Activated CD4-positive, alpha-beta T cell treated with anti-CD3 and anti-CD28 coated beads, Interleukin-2, amount 50 U/mL, for 1 hour (primary cell): ENCODE data around the gene MAML3.

Experiments used
- DNase-seq: peaks from one replicate; pipeline ENCODE4 v3.0.0-alpha.2; 2020

Gene MAML3

DNA sequence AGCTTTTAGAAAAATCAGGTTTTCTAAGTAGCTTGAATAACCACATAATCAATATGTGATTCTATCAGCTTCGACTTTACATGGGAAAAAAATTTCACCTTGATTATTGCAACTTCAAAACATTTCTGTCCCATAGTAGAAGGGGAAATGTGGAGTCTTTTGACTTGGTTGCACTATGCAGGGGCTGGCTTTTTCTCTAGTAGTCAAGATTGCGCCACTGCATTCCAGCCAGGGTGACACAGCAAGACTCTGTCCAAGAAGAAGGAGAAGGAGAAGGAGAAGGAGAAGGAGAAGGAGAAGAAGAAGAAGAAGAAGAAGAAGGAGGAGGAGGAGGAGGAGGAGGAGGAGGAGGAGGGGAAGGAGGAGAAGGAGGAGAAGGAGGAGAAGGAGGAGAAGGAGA is 84.9 kb downstream of the MAML3 start:
- no peak for DNase-seq

DNA sequence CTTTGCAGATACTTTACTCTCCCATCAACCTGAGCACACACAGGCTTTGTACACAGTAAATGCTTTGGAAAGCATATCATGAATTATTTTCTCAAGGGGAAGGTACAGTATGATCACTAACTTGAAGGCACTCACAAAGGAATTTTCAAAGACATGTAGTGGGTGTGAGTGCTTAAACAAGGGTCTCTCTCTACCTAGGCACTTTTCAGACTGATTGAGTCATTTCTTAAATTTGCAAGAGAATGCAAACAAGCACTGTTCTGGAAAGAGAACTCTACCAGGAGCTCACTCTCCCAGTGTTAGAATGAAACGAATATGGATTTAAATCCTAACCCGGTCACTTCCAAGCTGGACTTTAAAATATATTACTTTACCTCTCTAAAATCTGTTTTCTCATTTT is 85.7 kb downstream of the MAML3 start:
- DNase-seq: no peak

DNA sequence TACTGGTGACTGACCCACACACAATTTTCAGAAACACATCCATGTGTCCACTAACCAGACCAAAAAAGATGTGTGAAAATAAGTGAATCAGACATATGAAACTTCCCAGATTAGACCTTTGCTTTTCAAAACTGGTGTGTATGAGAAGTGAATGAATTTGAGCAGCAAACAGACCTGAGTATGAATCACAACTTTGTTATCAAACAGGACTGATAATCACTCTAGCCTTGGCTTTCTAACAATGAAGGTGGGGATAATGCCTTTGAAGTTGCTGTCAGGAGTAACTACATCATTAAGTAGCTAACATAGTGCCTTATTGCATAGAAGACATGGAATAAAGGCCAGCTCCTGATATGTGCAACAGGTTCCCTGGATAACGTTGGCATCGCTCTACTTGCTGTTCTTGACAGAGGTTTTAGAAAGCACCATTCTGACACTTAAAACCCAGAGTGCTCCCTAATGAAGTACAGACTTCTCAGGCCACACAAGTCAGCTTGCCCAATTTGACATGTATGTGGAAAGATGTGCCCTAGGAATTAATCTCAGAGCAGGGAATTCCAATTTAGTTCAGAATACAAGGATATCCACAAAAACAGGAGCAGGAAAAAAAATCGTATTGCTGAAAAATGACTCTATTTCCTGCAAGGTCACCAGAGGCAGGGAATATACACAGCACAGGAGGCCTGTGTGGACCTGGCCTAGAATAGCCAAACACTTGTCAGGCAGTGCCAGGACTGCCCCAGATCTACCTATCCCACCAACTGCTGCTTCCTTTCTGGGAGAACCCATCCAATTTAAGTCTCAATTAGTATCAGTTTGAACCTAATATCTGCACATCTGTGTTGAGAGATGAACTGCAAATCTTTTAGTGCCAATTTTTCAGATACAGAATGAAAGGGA is 87.7 kb downstream of the MAML3 start:
- DNase-seq: no peak

DNA sequence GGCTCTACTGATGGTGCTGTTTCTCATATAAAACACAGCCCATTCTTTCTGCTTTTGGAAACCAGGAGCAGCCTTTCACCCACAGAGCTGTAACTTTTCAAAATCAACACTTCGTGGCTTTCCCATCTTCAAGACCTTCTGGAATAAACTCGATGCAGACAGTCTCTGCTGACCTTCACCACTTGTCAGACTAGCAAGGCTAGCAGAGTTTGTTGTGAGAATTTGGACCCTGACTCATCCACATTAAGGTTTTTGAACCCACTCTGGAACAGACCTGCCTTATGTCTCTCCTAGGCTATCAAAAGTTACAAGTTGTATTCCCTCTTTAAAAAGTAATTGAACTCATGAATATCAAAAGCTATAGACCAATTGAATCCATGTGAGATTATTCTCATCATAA is 88.6 kb downstream of the MAML3 start:
- DNase-seq: no peak

DNA sequence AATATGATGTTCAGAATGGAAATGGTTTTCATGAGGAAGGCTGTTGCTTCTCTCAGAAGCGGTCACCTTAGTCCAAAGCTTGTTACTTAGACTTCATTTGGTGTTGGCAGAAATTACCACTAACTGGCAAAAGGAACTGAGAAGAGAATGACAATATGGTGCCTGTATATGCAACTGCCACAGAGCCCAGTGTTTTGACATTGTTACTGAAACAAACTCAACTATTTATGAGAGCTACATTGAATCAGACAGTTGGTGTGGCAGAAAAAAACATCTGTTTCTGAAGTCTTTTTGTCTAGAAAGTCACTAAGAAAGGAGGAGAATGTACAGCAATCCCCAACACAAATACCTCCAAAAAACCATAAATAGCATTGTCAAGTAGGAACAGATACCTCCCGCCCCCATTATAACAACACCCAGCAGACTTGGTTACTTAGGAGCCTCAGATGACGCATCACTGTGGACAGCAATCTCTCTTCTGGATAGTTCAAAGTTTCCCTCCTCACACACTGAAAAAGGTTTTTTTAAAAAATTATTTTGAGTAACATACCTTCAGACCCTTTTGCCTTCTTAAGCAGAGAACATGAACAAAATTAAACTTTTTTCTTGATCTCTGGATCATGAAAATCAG is 92.2 kb downstream of the MAML3 start:
- DNase-seq: no peak

DNA sequence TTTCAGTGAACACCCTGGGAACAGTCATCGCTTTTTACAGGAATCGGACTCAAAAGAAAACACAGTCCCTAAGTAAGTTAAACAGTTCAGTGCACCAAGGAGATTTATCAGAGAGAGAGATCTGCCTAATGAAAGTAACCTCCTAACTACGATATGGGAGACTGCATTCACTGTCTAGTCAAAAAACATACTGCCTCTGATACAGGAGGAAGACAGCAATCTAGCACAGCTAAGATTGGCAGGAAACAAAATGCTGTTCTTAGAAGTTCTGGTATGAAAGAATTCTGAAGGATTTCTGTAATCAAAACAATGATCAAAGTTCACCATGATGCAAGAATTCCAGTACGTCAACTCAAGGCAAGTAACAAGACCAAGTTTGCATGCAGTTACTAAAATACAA is 92.8 kb downstream of the MAML3 start:
- DNase-seq: no peak

DNA sequence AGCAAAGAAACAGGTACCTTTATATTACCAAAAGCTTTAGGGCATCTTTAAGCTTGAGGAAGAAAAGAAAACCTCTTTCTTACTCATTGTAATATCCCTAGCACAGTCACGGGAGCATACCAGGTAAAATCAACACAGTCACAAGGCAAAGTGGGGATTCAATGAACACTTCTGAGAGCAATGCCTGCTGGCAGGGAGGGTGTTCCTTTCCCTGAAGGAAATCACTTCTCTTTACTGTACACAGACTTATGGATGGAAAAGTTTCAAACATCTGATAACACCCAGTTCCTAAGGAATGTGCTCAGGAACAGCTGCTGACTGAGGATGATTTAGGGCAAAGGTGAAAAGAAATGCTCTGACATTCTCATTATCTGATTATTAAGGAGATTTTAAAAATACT is 94.8 kb downstream of the MAML3 start:
- DNase-seq: no peak

DNA sequence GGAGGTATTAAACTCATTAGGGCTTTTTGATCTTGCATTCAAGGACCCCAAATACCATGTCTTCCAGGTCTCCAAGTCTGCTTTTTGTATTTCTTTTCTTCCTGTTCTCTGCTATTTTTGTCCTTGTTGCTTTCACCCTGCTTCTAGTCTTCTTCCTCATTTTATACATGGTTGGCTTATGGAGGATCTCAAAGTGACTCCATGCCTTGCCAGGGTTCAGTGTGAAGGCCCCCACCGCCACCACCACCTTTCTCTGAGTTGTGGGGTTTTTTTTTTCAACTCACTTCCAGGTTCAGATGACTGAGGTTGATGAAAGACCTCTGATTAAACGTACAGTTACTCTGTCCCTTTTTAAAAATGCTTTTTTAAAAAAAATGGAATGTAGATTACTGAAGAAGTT is 96.3 kb downstream of the MAML3 start:
- no peak for DNase-seq

DNA sequence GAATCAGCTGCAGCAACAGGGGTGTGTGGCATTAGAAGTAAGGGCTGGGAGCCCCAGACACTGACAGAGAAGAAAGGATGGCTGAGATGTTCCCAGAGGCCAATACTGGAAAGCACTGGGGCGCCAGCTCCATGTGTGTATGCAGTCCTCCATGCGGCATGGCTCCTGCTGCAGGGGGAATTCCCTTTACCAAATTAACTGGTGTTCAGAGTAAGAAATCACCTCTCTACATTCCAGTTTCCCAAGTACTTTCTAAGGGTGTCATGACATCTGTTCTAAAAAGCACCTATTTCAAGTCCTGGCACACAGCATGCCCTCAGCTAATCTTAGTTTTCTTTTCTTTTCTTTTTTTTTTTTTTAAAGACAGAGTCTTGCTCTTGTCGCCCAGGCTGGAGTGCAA is 98.0 kb downstream of the MAML3 start:
- DNase-seq: no peak

DNA sequence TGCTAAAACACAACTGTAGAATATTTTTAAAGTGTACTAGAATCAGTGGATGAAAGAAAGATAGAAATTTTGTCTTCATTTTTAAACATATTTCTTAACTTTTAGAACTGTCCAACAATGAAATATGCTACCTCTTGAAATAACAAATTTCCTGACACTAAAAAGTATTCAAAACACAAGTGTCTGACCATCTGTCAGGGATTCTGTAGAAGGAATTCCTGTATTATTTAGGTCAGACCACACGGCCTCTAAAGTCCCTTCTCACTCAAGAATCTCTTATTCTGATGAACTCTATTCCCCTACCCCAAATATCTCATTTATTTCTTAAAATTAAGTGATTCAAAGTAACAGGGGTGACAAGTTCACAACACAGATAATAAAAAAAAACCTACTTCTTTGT is 99.1 kb downstream of the MAML3 start:
- no peak for DNase-seq

DNA sequence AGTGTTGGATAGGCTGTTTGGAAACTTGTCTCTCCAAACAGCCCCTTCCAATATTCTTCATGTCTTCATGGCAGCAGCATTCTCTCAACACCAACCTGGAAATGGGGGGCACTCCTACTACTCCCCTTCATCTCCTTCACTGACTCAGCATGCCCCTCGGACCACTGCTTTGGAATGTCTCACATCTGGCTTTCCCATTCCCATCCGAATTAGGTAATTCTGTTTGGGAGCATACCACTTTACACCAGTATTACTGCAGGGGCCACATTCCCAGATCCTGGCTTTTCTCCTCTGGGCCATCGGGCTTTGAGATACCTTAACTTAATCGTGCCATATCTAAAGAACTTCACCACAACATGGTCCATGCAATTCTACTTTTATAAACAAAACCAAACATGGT is 100.8 kb downstream of the MAML3 start:
- no peak for DNase-seq

DNA sequence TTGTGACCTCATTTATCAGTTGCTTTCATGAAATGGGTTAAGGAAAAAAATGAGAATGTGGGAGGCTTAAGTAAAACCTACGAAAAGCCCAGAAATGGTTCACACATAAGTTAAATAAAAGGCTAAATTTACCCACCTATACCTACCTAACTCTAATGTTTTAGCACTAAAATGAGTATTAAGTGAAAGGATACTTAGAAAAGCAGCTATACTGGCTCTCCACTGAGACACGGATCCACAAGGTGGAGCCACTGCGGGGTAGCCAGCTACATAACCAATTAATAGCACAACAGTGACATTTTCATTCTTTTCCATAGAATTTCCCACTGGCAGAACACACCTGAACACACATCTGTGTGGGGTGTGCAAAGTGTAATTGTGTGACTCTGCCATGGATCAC is 101.9 kb downstream of the MAML3 start:
- DNase-seq: peak; percentile 37

DNA sequence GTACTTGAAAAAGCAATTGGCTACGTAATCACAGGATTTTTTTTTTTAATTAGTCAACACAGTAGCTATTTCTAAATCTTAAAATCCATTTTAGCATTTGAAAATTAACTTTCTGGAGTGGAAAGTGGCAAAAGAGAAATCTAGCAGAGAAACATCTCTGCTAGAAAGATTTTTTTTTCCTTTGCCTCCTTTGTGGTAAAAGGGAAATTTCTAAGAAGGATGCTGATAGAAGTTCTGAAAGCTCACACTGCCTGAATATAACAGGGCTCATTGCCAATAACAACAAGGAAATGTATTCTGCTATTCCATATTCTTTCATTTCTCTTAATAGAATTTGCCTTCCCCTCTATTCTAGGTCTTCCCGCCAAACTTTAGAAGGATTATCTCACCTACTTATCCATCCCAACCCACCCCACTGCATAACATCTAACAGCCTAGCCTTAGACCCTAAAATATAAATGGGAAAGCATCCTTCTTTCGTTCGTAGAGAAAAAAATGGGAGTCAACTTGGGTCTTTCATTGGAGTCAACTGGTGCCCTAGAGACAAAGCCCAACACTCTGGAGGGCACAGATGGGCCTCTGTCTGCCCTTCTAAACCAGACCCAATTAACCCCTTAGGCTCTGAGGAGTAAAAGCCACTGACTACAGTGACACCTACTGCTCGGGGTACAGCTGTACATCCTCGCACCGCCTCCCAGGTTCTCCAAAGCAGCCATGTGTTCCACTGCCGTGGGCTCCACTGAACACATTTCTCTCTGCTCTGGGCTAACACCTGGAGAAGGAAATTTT is 103.9 kb downstream of the MAML3 start:
- no peak for DNase-seq

DNA sequence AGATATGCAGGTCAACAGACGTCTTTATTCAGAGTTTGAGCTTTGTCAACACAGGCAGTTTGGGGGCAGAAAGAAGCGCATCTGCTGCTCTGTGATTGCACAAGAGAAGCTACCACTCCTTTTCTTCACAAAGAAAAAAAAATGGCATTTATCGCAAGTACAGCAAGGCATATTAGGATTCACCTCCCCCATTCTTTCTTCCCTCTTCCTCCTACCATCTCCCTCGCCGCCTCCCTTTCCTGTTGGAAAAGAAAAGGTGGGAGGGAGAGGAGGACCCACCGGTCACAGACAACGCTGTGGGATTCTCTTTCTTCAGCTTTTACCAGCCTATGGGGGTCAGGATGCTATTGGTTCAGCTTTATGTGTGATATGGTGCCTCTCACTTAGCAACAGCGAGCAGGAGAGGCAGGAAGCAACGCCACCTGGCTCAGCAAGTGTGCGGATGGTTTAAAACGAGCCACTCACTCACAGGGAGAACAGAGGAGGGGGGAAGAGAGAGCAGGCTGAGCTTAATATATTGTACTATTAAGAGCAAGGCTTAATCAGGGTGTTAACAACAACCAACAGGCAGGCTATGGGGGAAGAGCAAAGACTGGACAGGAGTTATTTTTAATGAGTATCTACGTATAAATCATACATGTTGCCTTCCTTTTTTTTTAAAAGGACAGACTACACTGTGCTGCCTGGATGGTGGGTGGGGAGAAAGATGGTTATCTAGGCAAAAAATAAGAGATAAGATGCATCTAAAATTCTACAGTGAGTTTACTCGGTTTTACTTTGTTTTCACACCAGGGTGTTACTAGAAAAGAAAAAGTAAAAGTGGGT is 104.7 kb downstream of the MAML3 start:
- peak; percentile 39 for DNase-seq

DNA sequence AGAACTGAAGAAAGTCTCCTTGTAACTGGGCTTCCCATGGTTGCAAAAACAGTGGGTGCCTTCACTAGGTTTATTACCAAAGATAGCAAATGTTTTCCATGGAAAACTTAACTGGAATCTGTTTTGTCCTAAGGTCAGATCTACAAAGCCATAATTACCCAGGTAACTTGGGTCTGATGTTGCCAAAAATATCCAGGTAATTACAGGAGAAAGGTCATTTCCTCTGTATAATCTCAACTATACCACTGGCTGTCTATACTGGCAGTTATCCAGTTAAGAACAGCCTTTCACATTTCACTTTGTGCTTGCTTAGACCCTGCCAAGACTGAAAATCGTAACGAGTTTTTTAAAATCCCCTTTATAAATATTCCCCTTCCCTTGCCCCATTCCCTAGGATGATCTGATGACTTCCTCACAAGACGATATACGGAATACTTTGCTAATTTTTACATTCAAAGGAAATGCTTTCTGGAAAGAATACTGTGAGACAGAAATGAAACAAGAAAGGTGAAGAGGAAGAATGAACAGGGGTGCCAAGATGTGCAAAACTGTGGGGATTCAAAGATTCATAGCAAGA is 105.5 kb downstream of the MAML3 start:
- DNase-seq: no peak

DNA sequence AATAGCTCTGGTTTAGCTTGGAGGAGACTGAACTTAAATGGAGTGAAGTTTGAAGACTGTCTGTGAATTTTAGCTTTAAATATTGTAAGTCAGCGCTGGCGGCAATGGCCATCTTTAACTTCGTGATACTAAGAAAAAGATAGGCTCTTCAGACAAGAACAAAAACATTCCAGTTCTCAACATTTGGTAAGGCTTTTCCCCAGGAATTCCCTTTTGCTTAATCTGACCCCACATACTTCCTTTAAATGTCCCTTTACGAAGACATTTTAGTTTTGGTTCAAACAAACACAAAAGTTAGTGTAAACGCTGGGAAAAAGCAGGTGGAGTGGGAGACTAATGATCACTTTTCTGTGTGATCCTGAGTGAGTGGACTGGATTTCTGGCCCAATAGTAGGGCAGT is 106.2 kb downstream of the MAML3 start:
- DNase-seq: no peak

DNA sequence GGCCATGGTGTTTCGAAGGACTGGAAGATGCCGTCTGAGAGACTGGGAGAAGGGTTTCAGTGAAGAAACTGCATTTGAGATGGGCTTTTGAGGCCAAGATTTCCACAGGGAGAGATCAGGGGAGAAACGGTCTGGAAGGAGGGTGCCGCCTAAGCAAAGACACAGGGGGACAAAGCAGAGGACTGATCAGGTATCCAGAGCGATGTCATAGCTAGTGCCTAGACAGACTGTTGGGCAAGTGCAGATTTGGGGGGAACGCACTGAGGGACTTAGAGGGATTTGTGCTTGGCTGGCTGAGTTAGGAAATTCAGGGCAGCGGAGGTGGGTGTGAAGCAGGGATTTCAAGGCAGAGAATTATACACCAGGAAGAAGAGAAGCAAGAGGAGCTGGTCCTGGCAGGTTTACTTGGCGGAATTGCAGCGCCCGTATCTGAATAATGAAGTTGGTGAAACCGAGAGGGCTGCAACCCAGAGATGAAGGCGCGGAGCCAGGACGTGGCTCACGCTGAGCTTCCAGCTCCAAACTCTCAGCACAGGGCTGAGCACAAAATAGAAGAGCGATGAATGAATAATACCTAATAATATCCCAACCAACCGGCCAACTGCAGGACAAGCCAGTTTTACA is 106.9 kb downstream of the MAML3 start:
- no peak for DNase-seq

DNA sequence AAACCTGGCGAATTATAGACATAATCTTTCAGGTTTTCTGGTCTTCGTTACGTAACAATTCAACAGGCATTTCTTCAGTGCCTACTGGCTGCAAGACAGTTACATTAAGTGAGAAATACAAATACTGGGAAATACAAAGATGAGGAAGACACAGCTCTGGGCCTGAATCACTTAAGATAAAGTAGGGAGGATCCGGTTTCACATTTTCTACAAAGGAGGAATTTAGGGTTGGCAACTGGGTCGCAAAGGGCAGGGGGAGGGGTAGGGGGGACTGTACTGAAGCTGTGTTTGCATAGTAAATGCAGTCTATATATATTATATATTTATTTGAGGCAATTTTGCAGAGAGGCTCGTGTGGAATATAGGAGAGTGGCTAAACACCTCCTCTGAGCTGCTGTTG is 107.4 kb downstream of the MAML3 start:
- DNase-seq: no peak

DNA sequence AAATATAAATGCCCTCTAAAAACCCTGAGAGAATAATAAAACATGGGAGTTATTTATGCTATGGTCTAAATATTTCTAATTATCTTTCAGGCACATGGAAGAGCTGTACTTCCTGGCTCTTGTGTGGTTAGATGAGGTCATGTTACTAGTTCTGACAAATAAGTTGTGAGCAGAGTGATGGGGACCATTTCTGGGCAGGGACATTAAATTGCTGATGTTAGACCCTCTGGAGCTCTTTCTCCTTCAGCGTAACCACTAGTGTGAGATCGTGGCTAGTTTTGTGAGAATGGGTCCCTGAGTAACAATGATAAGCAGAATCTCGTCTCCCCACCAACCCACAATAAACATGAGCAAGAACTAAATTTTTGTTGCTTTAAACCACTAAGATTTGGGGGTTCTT is 108.0 kb downstream of the MAML3 start:
- DNase-seq: no peak

DNA sequence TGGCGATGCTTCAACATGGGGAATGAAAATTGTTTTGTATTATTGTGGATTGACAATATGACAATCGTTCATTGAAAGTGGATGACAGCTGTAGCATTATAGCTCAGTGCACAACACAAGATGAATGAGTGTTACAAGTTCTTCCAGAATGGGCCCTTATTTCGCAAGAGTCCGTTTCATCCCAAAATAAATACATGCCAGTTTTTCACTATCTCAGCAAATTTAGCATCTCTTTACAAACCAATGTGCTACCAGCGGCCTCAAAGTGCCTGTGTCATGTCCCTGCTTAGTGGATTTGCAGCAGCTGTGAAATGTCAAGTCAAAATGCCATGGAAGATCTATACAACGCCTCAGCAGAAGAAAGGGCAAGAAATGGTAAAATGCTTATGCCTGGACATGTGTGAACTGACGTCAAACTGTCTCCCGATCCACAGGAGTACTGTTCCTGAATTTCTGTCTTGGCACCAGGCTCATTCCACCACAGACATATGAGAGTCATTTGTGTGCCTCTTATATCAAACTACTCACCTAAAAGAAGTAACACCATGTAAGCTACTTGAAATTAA is 109.6 kb downstream of the MAML3 start:
- no peak for DNase-seq

DNA sequence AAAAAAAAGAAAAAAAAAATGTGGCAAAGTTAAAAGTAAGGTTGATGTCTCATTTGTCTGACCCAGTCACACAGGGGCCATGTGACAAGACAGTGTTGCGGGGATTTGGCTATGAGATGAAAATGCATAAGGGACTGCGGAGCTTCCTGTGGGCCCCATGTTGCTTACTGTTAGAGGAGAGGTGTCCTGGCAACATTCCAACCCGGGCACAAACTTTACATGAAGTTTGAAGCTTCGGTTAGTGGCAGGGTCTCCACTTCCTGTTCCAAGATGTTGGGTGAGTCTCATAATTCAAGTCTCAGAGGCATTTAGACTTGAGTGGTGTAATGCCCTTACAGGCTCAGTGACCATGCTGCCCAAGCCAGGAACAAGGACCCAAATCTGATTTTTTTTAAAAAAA is 111.3 kb downstream of the MAML3 start:
- DNase-seq: no peak

DNA sequence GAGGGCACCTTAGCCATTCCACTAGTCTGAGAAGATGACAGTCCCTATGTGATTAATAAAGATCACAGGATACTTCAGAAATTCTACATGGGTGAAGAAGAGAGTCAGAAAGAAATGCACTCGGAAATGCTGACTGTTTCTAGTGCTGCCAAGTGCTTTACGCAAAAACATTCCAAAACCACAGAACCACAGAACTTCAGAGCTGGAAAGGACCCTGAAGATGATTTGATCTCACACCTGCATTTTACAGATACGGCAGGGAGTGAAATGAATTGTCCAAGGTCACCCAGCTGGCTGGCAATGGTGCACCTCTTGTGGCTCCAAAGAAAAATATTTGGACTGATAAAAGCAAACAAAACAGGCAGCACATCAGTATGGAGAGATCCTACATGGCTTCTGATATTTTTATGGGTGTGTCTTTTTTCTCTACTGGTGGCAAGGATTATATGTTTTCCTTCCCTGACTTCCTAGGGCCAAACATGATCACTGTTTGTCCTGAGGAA is 115.9 kb downstream of the MAML3 start:
- no peak for DNase-seq
